Neuronal stem cell (in vitro differentiated cells): ENCODE measurements around the gene OBP2A.
A peak's percentile ranks its signal among the peaks of the same experiment; 100 is the strongest.

Experiments used
- DNase-seq: peaks from one replicate; pipeline ENCODE4 v3.0.0-alpha.2; 2013; ENCODE audit warnings: low spot score
- H2AFZ ChIP-seq: one replicate; pipeline ENCODE4 v1.6.1; 2013; ENCODE audit warnings: mild to moderate bottlenecking, low read length, inconsistent platforms
- H2AK5ac ChIP-seq: 2 replicates; pipeline ENCODE4 v1.6.1; 2013; ENCODE audit warnings: low read depth, mild to moderate bottlenecking, inconsistent platforms, low read length, moderate library complexity, mixed read lengths
- H2BK120ac ChIP-seq: 2 replicates; pipeline ENCODE4 v1.6.1; 2013; ENCODE audit warnings: low read depth, mild to moderate bottlenecking, inconsistent platforms, low read length, moderate library complexity, mixed read lengths
- H2BK12ac ChIP-seq: one replicate; pipeline ENCODE4 v1.6.1; 2013; ENCODE audit warnings: low read length, inconsistent platforms
- H2BK15ac ChIP-seq: 2 replicates; pipeline ENCODE4 v1.6.1; 2013; ENCODE audit warnings: mild to moderate bottlenecking, low read length, inconsistent platforms, mixed read lengths
- H2BK5ac ChIP-seq: one replicate; pipeline ENCODE4 v1.6.1; 2013; ENCODE audit warnings: inconsistent platforms, mild to moderate bottlenecking, low read length, moderate library complexity
- H3K14ac ChIP-seq: one replicate; pipeline ENCODE4 v1.6.1; 2013; ENCODE audit warnings: low read length, inconsistent platforms
- H3K18ac ChIP-seq: 2 replicates; pipeline ENCODE4 v1.6.1; 2013; ENCODE audit warnings: low read length, inconsistent platforms
- H3K23ac ChIP-seq: 2 replicates; pipeline ENCODE4 v1.6.1; 2013; ENCODE audit warnings: low read depth, mild to moderate bottlenecking, mixed read lengths, low read length, inconsistent platforms; ENCODE audit not compliant: poor library complexity
- H3K27ac ChIP-seq: replicated peaks from 3 replicates; pipeline ENCODE4 v1.5.1; 2013; ENCODE audit warnings: low read length, inconsistent platforms
- H3K27me3 ChIP-seq, 3 experiments: 2 replicates each; pipeline ENCODE4 v1.6.1; 2013; ENCODE audit warnings: low read length in 3 of 3, mild to moderate bottlenecking in 2 of 3, inconsistent platforms in 1 of 3, low read depth in 1 of 3, mixed read lengths in 1 of 3, moderate library complexity in 1 of 3; ENCODE audit not compliant: control insufficient read depth in 3 of 3, insufficient read depth in 3 of 3
- H3K36me3 ChIP-seq, 2 donors: replicated peaks in 1 of 2; 2 replicates each; pipeline ENCODE4 v1.6.1; 2013; ENCODE audit warnings: low read length in 2 of 2; ENCODE audit not compliant: control insufficient read depth in 2 of 2, insufficient read depth in 2 of 2
- H3K4ac ChIP-seq: 2 replicates; pipeline ENCODE4 v1.6.1; 2013; ENCODE audit warnings: inconsistent platforms, mild to moderate bottlenecking, low read length, moderate library complexity
- H3K4me1 ChIP-seq, 2 donors: 1 replicate in 1 of 2; 2 replicates in 1 of 2; pipeline ENCODE4 v1.6.1; 2013; ENCODE audit warnings: low read length in 2 of 2, low read depth in 1 of 2; ENCODE audit not compliant: control insufficient read depth in 2 of 2, insufficient read depth in 1 of 2
- H3K4me2 ChIP-seq: one replicate; pipeline ENCODE4 v1.6.1; 2013; ENCODE audit warnings: mild to moderate bottlenecking, low read length, inconsistent platforms; ENCODE audit not compliant: insufficient read depth, poor library complexity, severe bottlenecking
- H3K4me3 ChIP-seq, 2 donors: 2 replicates each; pipeline ENCODE4 v1.5.1; 2013; ENCODE audit warnings: low read length in 2 of 2, mild to moderate bottlenecking in 2 of 2, inconsistent platforms in 1 of 2, moderate library complexity in 1 of 2
- H3K79me1 ChIP-seq: one replicate; pipeline ENCODE4 v1.6.1; 2013; ENCODE audit warnings: low read depth, mild to moderate bottlenecking, inconsistent platforms, low read length, moderate library complexity
- H3K9ac ChIP-seq: one replicate; pipeline ENCODE4 v1.6.1; 2013; ENCODE audit warnings: mild to moderate bottlenecking, low read depth, low read length, inconsistent platforms; ENCODE audit not compliant: poor library complexity
- H3K9me3 ChIP-seq, 2 donors: replicated peaks in 1 of 2; 2 replicates each; pipeline versions ENCODE3 to v1.6.1; 2013; ENCODE audit warnings: low read length in 2 of 2, mild to moderate bottlenecking in 2 of 2, inconsistent platforms in 1 of 2, low read depth in 1 of 2, mixed read lengths in 1 of 2, moderate library complexity in 1 of 2; ENCODE audit not compliant: control insufficient read depth in 2 of 2, insufficient read depth in 1 of 2
- H4K8ac ChIP-seq: one replicate; pipeline ENCODE4 v1.6.1; 2013; ENCODE audit warnings: low read depth, mild to moderate bottlenecking, inconsistent platforms, low read length, moderate library complexity
- H4K91ac ChIP-seq: one replicate; pipeline ENCODE4 v1.6.1; 2013; ENCODE audit warnings: low read length, low read depth, mild to moderate bottlenecking, inconsistent platforms; ENCODE audit not compliant: poor library complexity
- WGBS, 2 donors: extraction: QIAGEN DNeasy Blood & Tissue Kit; methylation state at CpG; one replicate each; pipeline ENCODE4 v1.1.7; 2013; ENCODE audit warnings: missing lambda C conversion rate in 2 of 2, mixed read lengths in 1 of 2; ENCODE audit not compliant: insufficient read length in 2 of 2, insufficient replicate concordance in 1 of 2; ENCODE audit errors: extremely low coverage in 2 of 2; 5-methylcytosine and 5-hydroxymethylcytosine counted together

OBP2A gene

DNA sequence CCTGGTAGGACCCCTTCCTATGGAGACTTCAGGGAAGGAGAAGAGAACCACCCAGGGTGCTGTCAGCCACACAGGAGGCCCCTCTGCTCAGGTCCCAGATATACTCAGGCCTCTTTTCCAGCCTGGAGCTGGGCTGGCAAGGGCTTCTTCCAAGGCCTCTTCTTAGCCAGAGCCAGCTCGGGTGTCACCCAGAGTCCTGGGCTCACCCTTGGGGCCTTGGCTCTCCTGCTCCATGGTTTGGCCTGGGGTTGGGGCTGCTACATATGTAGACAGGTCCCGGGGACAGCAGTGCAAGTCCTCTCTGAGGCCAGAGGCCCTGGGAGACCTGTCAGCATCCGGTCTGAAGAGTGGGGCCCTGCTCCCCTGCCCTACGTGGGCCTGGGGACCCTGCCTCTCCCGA lies 38.4 kb downstream of the OBP2A start:
- Histone ChIP-seq H2BK15ac (no peak overlapping the region), H3K79me1 (peaks cover 1% of the 10 kb centered on the region), H4K8ac (no peak overlapping the region), H3K14ac (no peak overlapping the region), H3K4me2 (no peak overlapping the region), H2AK5ac (peak overlapping the region; percentile 68), H3K23ac (no peak overlapping the region), H2BK5ac (no peak overlapping the region), H3K36me3 (no peaks in the 10 kb centered on the region), H3K27me3 (peaks cover 0 to 8% (median 0%) of the 10 kb centered on the region in 3 experiments), H2BK120ac (no peak overlapping the region), H2AFZ (no peak overlapping the region), H2BK12ac (no peak overlapping the region), H3K18ac (peak overlapping the region; percentile 55), H3K9ac (no peak overlapping the region), H4K91ac (no peak overlapping the region), H3K4me3 (no peak overlapping the region), H3K27ac (no peak overlapping the region), H3K9me3 (peaks cover 0 to 1% of the 10 kb centered on the region in 2 donors), H3K4ac (no peak overlapping the region), H3K4me1 (peaks cover 0 to 6% of the 10 kb centered on the region in 2 donors)
- no peak for DNase-seq
- no CpG with 5 or more reads among the region's 5 CpGs for WGBS, 2 donors

DNA sequence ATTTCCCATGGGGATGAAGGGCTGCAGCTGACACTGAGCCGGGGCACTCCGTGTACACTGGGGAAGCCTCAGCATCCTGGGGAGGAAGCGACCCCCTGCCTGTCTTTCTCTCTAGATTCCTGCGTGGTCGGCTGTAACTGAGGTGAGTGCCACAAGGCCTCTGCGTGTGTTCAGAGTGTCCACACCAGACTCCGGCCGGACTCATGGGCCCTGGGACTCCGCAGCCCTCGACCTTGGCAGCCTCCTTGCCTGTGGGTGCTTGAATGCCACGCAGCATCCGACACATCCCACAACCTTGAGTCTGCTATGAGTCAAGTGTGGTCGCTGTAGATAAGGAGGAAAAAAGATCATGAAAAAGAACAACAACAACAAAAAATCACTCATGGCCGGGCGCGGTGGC lies 39.0 kb downstream of the OBP2A start:
- Histone ChIP-seq H3K9me3 (peaks cover 0 to 1% of the 10 kb centered on the region in 2 donors), H2BK120ac (no peak overlapping the region)

DNA sequence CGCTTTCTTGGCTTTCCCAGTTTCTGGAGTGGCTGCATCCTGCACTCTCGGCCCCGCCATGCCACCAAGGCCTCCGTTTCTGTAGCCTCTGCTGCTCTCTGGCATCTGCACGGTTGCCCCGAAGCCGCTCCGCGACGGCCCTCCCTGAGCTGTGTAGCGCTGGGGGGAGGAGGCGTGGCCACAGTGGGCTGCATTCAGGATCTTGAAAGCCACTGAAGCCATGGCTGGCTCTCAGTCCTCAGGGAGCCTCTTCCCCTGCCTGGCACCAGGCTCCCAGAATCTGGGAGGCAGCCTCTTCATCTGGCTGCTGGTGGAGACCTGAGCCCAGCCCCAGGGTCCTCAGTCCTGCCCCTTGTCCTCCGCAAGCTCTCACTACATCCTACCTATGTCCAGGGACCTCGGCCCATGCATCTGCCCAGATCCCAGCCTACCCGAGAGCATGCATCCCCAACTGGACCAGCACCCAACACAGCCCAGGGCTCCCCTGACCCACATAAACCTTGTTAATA lies 40.7 kb downstream of the OBP2A start:
- H3K9ac ChIP-seq, result no peak overlapping the region
- H3K27me3 ChIP-seq, result peaks cover 0 to 8% (median 0%) of the 10 kb centered on the region in 3 experiments
- no peak for DNase-seq
- no peak overlapping the region for H2AFZ ChIP-seq
- H3K4me1 ChIP-seq, result peaks cover 0 to 6% of the 10 kb centered on the region in 2 donors
- H3K79me1 ChIP-seq, result peaks cover 1% of the 10 kb centered on the region
- no peak overlapping the region for H2BK5ac ChIP-seq
- peak overlapping the region; percentile 80 for H3K23ac ChIP-seq
- H2AK5ac ChIP-seq, result peak overlapping the region; percentile 79
- H3K4ac ChIP-seq, result no peak overlapping the region
- H2BK15ac ChIP-seq, result peak overlapping the region; percentile 59
- no peak overlapping the region for H4K91ac ChIP-seq
- H3K27ac ChIP-seq, result no peak overlapping the region
- H3K4me3 ChIP-seq, result no peak overlapping the region
- peak overlapping the region; percentile 41 for H2BK120ac ChIP-seq
- peak overlapping the region; percentile 12 for H3K14ac ChIP-seq
- H3K9me3 ChIP-seq, result no peaks in the 10 kb centered on the region
- peak overlapping the region; percentile 97 for H2BK12ac ChIP-seq
- peak overlapping the region; percentile 71 for H3K18ac ChIP-seq
- no peak overlapping the region for H3K4me2 ChIP-seq
- H3K36me3 ChIP-seq, result no peaks in the 10 kb centered on the region
- H4K8ac ChIP-seq, result no peak overlapping the region
- no CpG with 5 or more reads among the region's 15 CpGs for WGBS, 2 donors

More for the DNA sequence above, 39.0 kb downstream of the OBP2A start:
- no peak overlapping the region for H4K91ac ChIP-seq
- peaks cover 1% of the 10 kb centered on the region for H3K79me1 ChIP-seq
- peaks cover 0 to 8% (median 0%) of the 10 kb centered on the region in 3 experiments for H3K27me3 ChIP-seq
- H3K36me3 ChIP-seq, result no peaks in the 10 kb centered on the region
- H4K8ac ChIP-seq, result no peak overlapping the region
- no peak overlapping the region for H3K9ac ChIP-seq
- H2AFZ ChIP-seq, result no peak overlapping the region
- no peak overlapping the region for H3K4me2 ChIP-seq
- no peak overlapping the region for H3K4me3 ChIP-seq
- H3K23ac ChIP-seq, result no peak overlapping the region
- no peak overlapping the region for H2BK15ac ChIP-seq
- no peak overlapping the region for H3K14ac ChIP-seq
- H3K4me1 ChIP-seq, result peaks cover 0 to 6% of the 10 kb centered on the region in 2 donors
- H2BK5ac ChIP-seq, result no peak overlapping the region
- no peak for DNase-seq
- H2BK12ac ChIP-seq, result no peak overlapping the region
- no peak overlapping the region for H3K27ac ChIP-seq
- WGBS, 2 donors, result no CpG with 5 or more reads among the region's 16 CpGs
- H3K4ac ChIP-seq, result no peak overlapping the region
- no peak overlapping the region for H2AK5ac ChIP-seq
- no peak overlapping the region for H3K18ac ChIP-seq

DNA sequence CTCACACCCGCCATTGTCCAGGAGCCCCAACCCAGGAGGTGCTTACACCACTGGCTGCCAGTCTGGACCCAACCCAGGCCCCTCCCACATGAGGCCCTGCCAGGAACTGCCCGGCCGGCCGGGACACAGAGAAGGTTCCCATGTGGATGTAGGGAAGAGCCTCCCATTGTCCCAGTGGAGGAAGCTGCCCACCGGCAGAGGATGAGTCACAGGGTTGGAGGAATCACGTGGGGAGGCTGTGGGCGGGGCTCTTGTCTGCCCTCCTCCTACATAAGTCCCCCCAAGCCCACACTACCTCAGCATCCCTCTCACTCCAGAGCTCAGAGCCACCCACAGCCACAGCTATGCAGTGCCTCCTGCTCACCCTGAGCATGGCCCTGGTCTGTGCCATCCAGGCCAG lies 41.7 kb downstream of the OBP2A start:
- H3K4me1 ChIP-seq, result peaks cover 0 to 6% of the 10 kb centered on the region in 2 donors
- peaks cover 0 to 4% (median 0%) of the 10 kb centered on the region in 3 experiments for H3K27me3 ChIP-seq
- H3K4me3 ChIP-seq, result no peak overlapping the region
- H2BK5ac ChIP-seq, result no peak overlapping the region
- H2BK15ac ChIP-seq, result no peak overlapping the region
- H3K36me3 ChIP-seq, result no peaks in the 10 kb centered on the region
- H3K18ac ChIP-seq, result peak overlapping the region; percentile 80
- H3K4me2 ChIP-seq, result no peak overlapping the region
- H3K9ac ChIP-seq, result no peak overlapping the region
- no peak overlapping the region for H2BK120ac ChIP-seq
- no peak for DNase-seq
- H3K23ac ChIP-seq, result no peak overlapping the region
- peak overlapping the region; percentile 69 for H2AFZ ChIP-seq
- H4K8ac ChIP-seq, result no peak overlapping the region
- H3K27ac ChIP-seq, result no peak overlapping the region
- WGBS, 2 donors, result no CpG with 5 or more reads among the region's 7 CpGs
- H3K9me3 ChIP-seq, result no peaks in the 10 kb centered on the region
- no peak overlapping the region for H2AK5ac ChIP-seq
- peaks cover 1% of the 10 kb centered on the region for H3K79me1 ChIP-seq
- H4K91ac ChIP-seq, result no peak overlapping the region
- no peak overlapping the region for H2BK12ac ChIP-seq
- no peak overlapping the region for H3K14ac ChIP-seq
- no peak overlapping the region for H3K4ac ChIP-seq
